HG03558 (cell line): ENCODE results near the gene MAP3K2.
"Not testable (repeated sequence)": the region's sequence is repeated elsewhere in the genome, so short reads cannot be mapped to it uniquely, and the experiment has no call there.

Experiments used
- ATAC-seq: cut with Tn5 transposase; IDR thresholded peaks from one replicate; pipeline ENCODE4 v1.9.1; 2021; ENCODE audit warnings: moderate number of reproducible peaks; ENCODE audit not compliant: unreplicated experiment; ENCODE audit errors: extremely low read depth

Gene MAP3K2

DNA sequence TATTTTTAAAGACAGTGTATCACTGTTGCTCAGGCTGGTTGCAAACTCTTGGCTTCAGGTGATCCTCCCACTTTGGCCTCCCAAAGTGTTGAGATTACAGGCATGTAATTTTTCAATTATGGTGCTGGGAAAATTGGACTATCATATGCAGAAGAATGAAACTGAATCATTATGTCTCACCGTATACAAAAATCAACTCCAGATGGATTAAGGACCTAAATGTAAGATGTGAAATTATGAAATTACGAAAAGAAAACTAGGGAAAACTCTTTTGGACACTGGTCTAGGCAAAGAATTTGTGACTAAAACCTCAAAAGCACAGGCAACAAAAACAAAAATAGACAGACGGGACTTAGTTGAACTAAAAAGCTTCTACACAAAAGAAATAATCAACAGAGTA, 31.2 kb downstream of the MAP3K2 start:
- ATAC-seq, result no peak

DNA sequence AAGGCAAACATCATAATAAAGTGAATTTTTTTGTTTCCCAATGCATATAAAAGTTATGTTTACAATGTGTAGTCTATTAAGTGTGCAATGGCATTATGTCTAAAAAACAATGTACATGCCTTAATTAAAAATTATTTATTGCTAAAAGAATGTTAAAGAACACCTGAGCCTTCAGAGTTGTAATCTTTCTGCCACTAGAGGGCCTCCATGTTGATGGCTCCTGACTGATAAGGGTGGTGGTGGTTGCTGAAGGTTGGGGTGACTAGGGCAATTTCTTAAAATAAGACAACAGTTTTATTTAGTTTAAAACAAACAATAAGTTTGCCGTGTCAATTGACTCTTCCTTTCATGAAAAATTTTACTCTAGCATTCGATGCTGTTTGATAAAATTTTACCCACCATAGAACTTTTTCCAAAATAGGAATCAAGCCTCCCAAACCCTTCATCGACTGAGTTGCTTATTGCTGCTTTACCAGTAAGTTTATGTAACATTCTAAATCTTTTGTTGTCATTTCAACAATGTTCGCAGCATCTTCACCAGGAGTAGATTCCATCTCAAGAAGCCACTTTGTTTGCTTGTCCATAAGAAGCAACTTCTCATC, 32.3 kb downstream of the MAP3K2 start:
- no peak for ATAC-seq

DNA sequence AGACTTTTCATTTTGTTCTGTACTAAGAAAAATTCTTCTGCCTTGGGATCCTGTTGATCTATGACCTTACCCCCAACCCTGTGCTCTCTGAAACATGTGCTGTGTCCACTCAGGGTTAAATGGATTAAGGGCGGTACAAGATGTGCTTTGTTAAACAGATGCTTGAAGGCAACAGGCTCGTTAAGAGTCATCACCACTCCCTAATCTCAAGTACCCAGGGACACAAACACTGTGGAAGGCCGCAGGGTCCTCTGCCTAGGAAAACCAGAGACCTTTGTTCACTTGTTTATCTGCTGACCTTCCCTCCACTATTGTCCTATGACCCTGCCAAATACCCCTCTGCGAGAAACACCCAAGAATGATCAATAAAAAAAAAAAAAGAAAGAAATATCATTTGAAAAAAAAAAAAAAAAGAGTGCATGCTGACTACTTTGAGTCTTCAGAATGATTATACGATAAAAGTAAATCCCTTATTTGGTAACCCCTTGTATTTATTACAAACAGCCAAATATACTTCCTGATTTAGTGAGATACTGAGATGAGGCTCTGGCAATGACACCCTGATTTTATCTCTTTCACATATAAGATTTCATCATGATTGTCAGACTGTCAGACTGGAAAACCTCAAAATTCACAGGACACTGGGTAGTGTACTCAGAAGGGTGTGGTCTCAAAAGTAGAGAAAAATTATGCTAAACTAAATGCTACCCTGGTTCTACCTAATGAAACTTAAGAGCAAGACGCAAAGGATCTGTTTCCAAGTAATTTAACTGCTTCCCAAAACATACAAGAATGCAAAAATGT, 33.7 kb downstream of the MAP3K2 start:
- ATAC-seq, result not testable (repeated sequence)

GRCh38 chr2:127353223-127353622, 34.6 kb downstream of the MAP3K2 start:
- ATAC-seq, result not testable (repeated sequence)

DNA sequence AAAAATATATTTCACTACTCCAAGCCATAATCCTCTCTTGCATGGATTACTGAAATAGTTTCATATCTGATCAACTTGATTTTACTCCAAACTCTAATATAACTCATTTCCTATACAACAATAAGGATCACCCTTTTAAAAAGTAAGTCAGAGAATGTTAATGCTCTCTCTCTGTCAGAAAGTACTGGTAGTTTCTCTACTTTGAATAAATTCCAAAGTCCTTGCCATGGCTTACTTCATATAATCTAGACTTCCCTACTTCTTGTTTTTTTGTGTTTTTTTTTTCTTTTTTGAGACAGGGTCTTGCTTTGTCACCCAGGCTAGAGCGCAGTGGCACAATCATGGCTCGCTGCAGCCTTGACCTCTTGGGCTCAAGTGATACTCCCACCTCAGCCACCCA, 36.2 kb downstream of the MAP3K2 start:
- no peak for ATAC-seq

GRCh38 chr2:127348426-127349000, 39.3 kb downstream of the MAP3K2 start:
- no peak for ATAC-seq

- ATAC-seq, result no peak
Observed at GRCh38 chr2:127347734-127348392, 39.9 kb downstream of the MAP3K2 start.

- ATAC-seq, result no peak
Observed at GRCh38 chr2:127347015-127347414, 40.8 kb downstream of the MAP3K2 start.

- ATAC-seq, result no peak
Observed at GRCh38 chr2:127343277-127343676, 44.5 kb downstream of the MAP3K2 start.

DNA sequence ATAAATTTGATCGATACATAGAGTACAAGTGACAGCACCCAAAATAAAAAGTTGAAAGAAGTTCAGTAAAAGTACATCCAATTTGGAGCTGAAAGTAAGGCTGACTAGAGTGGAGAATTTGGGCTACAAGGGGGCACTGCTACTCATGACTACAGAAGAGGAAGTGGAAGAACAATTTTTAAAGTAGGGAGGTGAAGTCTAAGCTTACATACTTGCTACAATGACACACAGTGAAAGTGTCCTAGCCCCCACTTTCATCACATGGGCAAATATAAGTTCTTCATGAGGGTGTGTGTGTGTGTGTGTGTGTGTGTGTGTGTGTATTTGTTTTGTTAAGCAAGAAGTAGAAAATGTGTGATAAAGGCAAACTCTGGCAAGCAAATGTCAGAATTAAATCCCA, 45.7 kb downstream of the MAP3K2 start:
- ATAC-seq, result no peak

DNA sequence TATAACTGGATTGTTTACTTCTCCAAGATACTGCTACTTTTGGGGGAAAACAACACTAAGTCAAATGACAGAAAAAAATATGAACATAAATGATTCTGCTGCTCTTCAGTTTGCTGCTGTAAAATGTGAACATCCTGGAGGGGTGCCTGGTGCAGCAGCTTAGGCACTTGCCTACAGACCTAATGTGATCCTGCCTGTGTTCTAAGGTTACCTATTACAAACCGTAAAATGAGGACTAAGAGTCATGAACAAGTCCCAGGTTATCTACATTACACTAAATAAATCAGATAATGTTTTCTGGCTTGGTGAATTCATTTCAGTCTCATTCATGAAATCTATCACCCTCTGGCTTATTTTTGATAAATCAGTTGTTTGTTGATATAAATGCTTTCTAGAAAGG, 55.4 kb downstream of the MAP3K2 start:
- ATAC-seq, result no peak

- no peak for ATAC-seq
Observed at GRCh38 chr2:127330753-127331152, 57.0 kb downstream of the MAP3K2 start.

GRCh38 chr2:127326289-127326945, 61.4 kb downstream of the MAP3K2 start:
- no peak for ATAC-seq

DNA sequence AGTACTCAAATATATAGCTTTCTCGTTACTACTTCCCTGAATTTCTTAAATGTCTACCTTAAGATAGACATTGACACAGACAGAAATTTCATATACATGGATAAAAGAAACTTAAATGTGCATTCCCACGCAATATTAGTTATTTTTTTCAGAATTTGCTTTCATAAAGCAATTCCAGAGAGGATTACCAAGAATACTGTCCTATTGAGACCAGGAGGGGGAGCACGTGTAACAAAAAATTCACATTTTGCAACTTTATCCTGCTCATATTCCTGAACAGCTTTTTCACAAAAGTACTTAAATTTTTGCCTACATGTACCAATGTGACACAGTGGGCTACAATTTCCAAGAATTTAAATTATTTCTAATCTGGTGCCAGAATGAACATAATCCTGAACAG, 63.1 kb downstream of the MAP3K2 start:
- no peak for ATAC-seq

DNA sequence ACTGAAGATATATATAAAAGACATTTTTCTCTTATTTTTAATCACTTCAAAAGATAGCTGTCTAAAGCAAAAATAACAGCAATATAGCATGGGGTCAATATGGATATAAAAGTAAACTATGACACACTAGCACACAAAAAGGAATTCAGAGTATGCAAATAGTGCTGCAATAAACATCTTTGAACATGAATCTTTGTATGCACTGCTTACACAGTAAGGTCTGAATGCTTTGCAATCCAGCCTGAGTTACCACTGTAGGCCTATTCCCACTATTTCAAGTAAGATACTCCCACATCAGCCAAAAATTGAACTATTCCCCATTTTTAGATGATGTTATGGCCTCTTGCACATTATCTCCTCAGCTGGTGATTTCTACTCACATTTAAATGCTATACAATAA, 66.5 kb downstream of the MAP3K2 start:
- no peak for ATAC-seq

DNA sequence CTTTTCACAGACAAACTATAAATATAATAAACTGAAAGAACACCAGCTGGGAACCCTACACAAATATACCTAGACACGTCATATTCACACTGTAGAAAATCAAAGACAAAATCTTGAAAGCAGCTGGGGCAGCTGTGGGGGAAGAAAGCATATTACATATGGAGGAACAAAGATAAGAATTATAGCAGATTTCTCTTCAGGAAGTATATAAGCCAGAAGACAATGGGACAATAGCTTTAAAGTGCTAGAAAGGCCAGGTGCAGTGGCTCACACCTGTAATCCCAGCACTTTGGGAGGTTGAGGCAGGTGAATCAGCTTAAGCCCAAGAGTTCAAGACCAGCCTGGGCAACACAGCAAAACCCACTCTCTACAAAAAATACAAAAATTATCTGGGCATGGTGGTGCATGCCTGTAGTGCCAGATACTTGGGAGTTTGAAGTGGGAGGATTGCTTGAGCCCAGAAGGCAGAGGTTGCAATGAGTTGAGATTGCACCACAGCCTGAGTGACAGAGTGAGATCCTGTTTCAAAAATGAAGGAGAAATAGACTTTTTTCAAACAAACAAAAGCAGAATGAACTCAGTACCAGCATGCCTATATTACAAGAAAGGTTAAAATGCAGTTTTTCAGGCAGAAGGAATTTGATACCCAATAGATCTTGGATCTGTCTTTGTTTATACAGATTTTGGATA, 67.0 kb downstream of the MAP3K2 start:
- ATAC-seq, result no peak

DNA sequence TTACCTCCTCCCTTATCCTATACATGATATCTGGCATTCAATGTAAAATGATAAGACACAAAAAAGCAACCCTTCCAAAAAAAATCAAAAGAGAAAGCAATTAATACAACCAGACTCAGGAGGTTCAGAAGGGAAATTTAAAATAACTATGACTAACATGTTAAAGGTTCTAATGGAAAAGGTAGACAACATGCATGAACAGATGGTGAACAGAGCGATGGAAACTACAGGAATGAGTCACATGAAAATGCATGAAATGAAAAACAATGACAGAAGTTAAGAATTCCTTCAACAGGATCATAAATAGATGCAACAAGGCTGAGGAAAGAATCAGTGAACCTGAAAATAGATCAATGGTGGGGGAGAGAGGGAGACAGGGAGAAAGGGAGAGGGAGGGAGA, 67.7 kb downstream of the MAP3K2 start:
- no peak for ATAC-seq

- no peak for ATAC-seq
Observed at GRCh38 chr2:127314193-127314988, 73.4 kb downstream of the MAP3K2 start.

DNA sequence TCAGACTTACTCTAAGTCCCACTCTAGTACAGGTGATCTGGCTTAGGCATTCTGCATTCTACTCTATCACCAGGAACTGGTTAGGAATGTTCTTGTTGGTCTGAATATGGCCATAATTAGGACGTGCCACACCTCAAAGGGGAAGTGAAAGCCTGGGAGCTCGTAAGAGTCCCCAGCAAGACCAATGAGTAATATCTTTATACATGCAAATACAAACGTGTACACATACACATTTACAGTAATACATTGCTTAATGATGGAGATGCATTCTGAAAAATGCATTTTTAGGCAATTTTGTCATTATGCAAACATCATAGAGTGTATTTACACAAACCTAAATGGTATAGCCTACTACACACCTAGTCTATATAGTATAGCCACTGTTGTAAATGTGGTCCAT, 74.4 kb downstream of the MAP3K2 start:
- ATAC-seq, result peak; percentile 91
